ENCODE measurements around the gene RIN3.

Gene RIN3

GRCh38 chr14:92641306-92641705 is 127.7 kb downstream of the RIN3 start:
- Histone ChIP-seq H3K27ac (ENCODE audit: low read length) (no peak overlapping the region), H3K9me3 (replicated peaks; ENCODE audit: insufficient read depth, low read length) (no peaks in the 10 kb centered on the region), H4K20me1 (ENCODE audit: insufficient read depth, low read length) (no peaks in the 10 kb centered on the region), H3K27me3 (replicated peaks; ENCODE audit: insufficient read depth, low read length) (no peaks in the 10 kb centered on the region), H3K4me3 (ENCODE audit: low read length) (no peak overlapping the region), H3K79me2 (ENCODE audit: low read length) (no peaks in the 10 kb centered on the region), H2AFZ (ENCODE audit: low read length) (no peak overlapping the region), H3K9ac (ENCODE audit: low read length) (no peak overlapping the region), H3F3A (ENCODE audit: insufficient read depth, low read length) (no peaks in the 10 kb centered on the region), H3K4me2 (ENCODE audit: low read depth, low read length) (no peak overlapping the region), H3K4me1 (ENCODE audit: low read length) (no peaks in the 10 kb centered on the region), H3K9me2 (replicated peaks; ENCODE audit: insufficient read depth, low read length) (no peaks in the 10 kb centered on the region), H3K36me3 (replicated peaks; ENCODE audit: insufficient read depth, low read length) (no peaks in the 10 kb centered on the region)
- DNase-seq = no peak
- TF ChIP-seq EZH2 (optimal IDR thresholded peaks at IDR 0.05; ENCODE audit: low read depth, low read length) = no peak
- TF ChIP-seq EZH2phosphoT487 (IDR thresholded peaks at IDR 0.05; ENCODE audit: low read length) = no peak
- TF ChIP-seq CTCF (IDR thresholded peaks at IDR 0.05; ENCODE audit: low read length) = no peak

GRCh38 chr14:92644171-92644969 is 130.8 kb downstream of the RIN3 start:
- no peak for DNase-seq
- H3K27me3 ChIP-seq (replicated peaks; ENCODE audit: insufficient read depth, low read length) = no peaks in the 10 kb centered on the region
- no peaks in the 10 kb centered on the region for H3K36me3 ChIP-seq (replicated peaks; ENCODE audit: insufficient read depth, low read length)
- H3K4me1 ChIP-seq (ENCODE audit: low read length) = peaks cover 7% of the 10 kb centered on the region; the same call in 1 of the 2 replicates
- no peaks in the 10 kb centered on the region for H3K79me2 ChIP-seq (ENCODE audit: low read length)
- no peaks in the 10 kb centered on the region for H4K20me1 ChIP-seq (ENCODE audit: insufficient read depth, low read length)
- no peaks in the 10 kb centered on the region for H3K9me2 ChIP-seq (replicated peaks; ENCODE audit: insufficient read depth, low read length)
- H3K9me3 ChIP-seq (replicated peaks; ENCODE audit: insufficient read depth, low read length) = no peaks in the 10 kb centered on the region
- no peak overlapping the region for H3K9ac ChIP-seq (ENCODE audit: low read length)
- TF ChIP-seq EZH2 (optimal IDR thresholded peaks at IDR 0.05; ENCODE audit: low read depth, low read length) (no peak), EZH2phosphoT487 (IDR thresholded peaks at IDR 0.05; ENCODE audit: low read length) (no peak), CTCF (IDR thresholded peaks at IDR 0.05; ENCODE audit: low read length) (no peak)
- no peak overlapping the region for H3K4me3 ChIP-seq (ENCODE audit: low read length)
- no peak overlapping the region for H3K4me2 ChIP-seq (ENCODE audit: low read depth, low read length)
- H3F3A ChIP-seq (ENCODE audit: insufficient read depth, low read length) = peaks cover 6% of the 10 kb centered on the region; the same call in 1 of the 2 replicates
- no peak overlapping the region for H3K27ac ChIP-seq (ENCODE audit: low read length)
- H2AFZ ChIP-seq (ENCODE audit: low read length) = no peak overlapping the region

- Histone ChIP-seq H4K20me1 (ENCODE audit: insufficient read depth, low read length) (no peaks in the 10 kb centered on the region), H3K4me2 (ENCODE audit: low read depth, low read length) (no peak overlapping the region), H3K4me3 (ENCODE audit: low read length) (no peak overlapping the region), H3K4me1 (ENCODE audit: low read length) (peaks cover 7% of the 10 kb centered on the region; the same call in 1 of the 2 replicates), H3K27me3 (replicated peaks; ENCODE audit: insufficient read depth, low read length) (no peaks in the 10 kb centered on the region), H3K27ac (ENCODE audit: low read length) (no peak overlapping the region), H2AFZ (ENCODE audit: low read length) (no peak overlapping the region), H3K79me2 (ENCODE audit: low read length) (no peaks in the 10 kb centered on the region), H3K9me3 (replicated peaks; ENCODE audit: insufficient read depth, low read length) (no peaks in the 10 kb centered on the region), H3F3A (ENCODE audit: insufficient read depth, low read length) (peaks cover 6% of the 10 kb centered on the region; the same call in 1 of the 2 replicates), H3K9me2 (replicated peaks; ENCODE audit: insufficient read depth, low read length) (no peaks in the 10 kb centered on the region), H3K9ac (ENCODE audit: low read length) (no peak overlapping the region), H3K36me3 (replicated peaks; ENCODE audit: insufficient read depth, low read length) (no peaks in the 10 kb centered on the region)
- TF ChIP-seq CTCF (IDR thresholded peaks at IDR 0.05; ENCODE audit: low read length) (no peak), EZH2 (optimal IDR thresholded peaks at IDR 0.05; ENCODE audit: low read depth, low read length) (no peak), EZH2phosphoT487 (IDR thresholded peaks at IDR 0.05; ENCODE audit: low read length) (no peak)
- DNase-seq = no peak
Measured at GRCh38 chr14:92644970-92645515, 131.5 kb downstream of the RIN3 start.
